Lung (tissue), 12 donors: ENCODE results near the gene FBRS. TPM values are rescaled to one million over a fixed set of nuclear protein-coding genes. Genes with fewer than 3 reads are reported as not detected.

Experiments used
- ATAC-seq: fragments of 200-7000 bp; cut with Tn5 transposase; one replicate; pipeline ENCODE4 v1.9.1; 2020; ENCODE audit warnings: moderate number of reproducible peaks; ENCODE audit not compliant: insufficient read depth, low FRiP score
- DNase-seq, 3 donors: peaks; one replicate each; pipeline ENCODE4 v3.0.0-alpha.2; 2013 to 2017
- H3K27ac ChIP-seq, 2 donors: one replicate each; pipeline ENCODE4 v1.5.1; 2013; ENCODE audit warnings: mild to moderate bottlenecking in 2 of 2, moderate library complexity in 2 of 2, control low read depth in 1 of 2, inconsistent platforms in 1 of 2, low read depth in 1 of 2, low read length in 1 of 2
- H3K27me3 ChIP-seq, 3 donors: one replicate each; pipeline ENCODE4 v1.5.1; 2013; ENCODE audit warnings: low read length in 2 of 3; ENCODE audit not compliant: control insufficient read depth in 3 of 3, insufficient read depth in 3 of 3
- H3K36me3 ChIP-seq, 4 donors: one replicate each; pipeline ENCODE4 v1.5.1; 2013; ENCODE audit warnings: low read length in 4 of 4, mild to moderate bottlenecking in 1 of 4, moderate library complexity in 1 of 4; ENCODE audit not compliant: control insufficient read depth in 4 of 4, insufficient read depth in 4 of 4
- H3K4me1 ChIP-seq, 5 donors: one replicate each; pipeline ENCODE4 v1.5.1; 2013; ENCODE audit warnings: low read length in 5 of 5, mild to moderate bottlenecking in 2 of 5, moderate library complexity in 1 of 5; ENCODE audit not compliant: control insufficient read depth in 5 of 5, insufficient read depth in 5 of 5
- H3K4me3 ChIP-seq: one replicate; pipeline ENCODE4 v1.5.1; 2013; ENCODE audit warnings: mild to moderate bottlenecking, control low read depth, moderate library complexity
- H3K9ac ChIP-seq, 2 donors: one replicate each; pipeline ENCODE4 v1.5.1; 2013; ENCODE audit warnings: low read length in 2 of 2, control low read depth in 1 of 2; ENCODE audit not compliant: insufficient read depth in 1 of 2
- H3K9me3 ChIP-seq, 4 donors: one replicate each; pipeline ENCODE4 v1.5.1; 2013; ENCODE audit warnings: low read length in 3 of 4, mild to moderate bottlenecking in 1 of 4, moderate library complexity in 1 of 4; ENCODE audit not compliant: control insufficient read depth in 4 of 4, insufficient read depth in 3 of 4
- whole genome bisulfite sequencing, 2 donors: extraction: QIAGEN DNeasy Blood & Tissue Kit; methylation state at CpG; one replicate each; pipeline ENCODE4 v1.1.7; 2013; 5-methylcytosine and 5-hydroxymethylcytosine counted together
- polyA plus RNA-seq, 2 donors: library from polyadenylated mRNA; stranded (reverse); fragments of 200-250 nt; gene quantifications; one replicate each; pipeline ENCODE4 v1.2.1, GENCODE V29; 2013
- total RNA-seq, 2 donors: library from RNA; depleted of rRNA in 1 of 2; stranded (reverse); fragments of >200 nt in 1 of 2; gene quantifications; one replicate each; pipeline ENCODE4 v1.2.1, GENCODE V29; 2014 to 2021
- TF ChIP-seq, protein P1 (sequence below): IDR thresholded peaks from 2 replicates; pipeline ENCODE4 v1.5.1; 2012; ENCODE audit warnings: mild to moderate bottlenecking; ENCODE audit errors: control extremely low read depth, extremely low read depth
- donor health status: control.
- donor health status: control.
- donor health status: Bipolar disorder and iron deficiency.
- donor health status: healthy.
- donor health status: DM: yes; HTN: yes; CAD: no.

The FBRS gene
- total and polyA plus RNA-seq, 4 donors, result 32.1 to 80.8 (median 55.6) TPM

DNA sequence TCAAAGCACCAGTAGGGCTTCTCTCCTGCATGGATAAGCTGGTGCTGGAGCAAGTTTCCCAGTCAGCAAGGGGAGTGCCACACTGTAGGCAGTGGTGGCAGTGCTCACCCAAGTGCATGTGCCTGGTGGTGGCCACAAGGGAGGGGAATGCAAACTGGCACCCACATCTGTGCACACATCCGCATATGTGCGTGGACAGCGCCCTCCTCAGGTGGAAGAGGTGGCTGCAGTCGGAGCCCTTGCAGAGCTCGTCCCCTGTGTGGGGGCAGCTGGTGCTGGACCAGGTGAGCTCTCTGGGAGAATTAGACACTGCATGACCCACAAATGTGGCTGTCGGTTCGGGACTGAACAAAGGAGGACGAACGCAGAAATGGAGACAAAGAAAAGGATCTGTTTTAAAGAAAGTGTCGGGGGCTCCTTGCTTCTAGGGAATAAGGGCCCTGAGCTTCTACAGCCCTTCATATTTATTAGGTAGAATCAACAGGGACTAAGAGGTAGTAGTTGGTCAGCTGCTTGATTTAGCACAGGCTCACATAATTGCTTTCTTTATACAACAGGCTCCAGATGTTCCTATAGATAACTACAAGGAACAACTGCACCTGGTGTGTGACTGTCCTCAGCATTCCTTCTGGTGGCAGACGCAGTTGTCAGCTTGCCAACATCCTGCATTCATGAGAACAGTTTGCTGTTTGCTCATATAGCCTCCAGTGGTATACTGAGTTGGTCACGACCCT lies 42.7 kb upstream of the FBRS start:
- Histone ChIP-seq H3K36me3 (no peaks in the 10 kb centered on the region), H3K4me1 (peaks cover 0 to 17% (median 0%) of the 10 kb centered on the region in 5 donors), H3K9me3 (no peaks in the 10 kb centered on the region), H3K4me3 (no peak overlapping the region), H3K27ac (no peak overlapping the region), H3K27me3 (no peaks in the 10 kb centered on the region), H3K9ac (no peak overlapping the region)
- ATAC-seq (no peak), DNase-seq (peak; percentile 27 to 54 (median 43))
- TF ChIP-seq, protein P1, sequence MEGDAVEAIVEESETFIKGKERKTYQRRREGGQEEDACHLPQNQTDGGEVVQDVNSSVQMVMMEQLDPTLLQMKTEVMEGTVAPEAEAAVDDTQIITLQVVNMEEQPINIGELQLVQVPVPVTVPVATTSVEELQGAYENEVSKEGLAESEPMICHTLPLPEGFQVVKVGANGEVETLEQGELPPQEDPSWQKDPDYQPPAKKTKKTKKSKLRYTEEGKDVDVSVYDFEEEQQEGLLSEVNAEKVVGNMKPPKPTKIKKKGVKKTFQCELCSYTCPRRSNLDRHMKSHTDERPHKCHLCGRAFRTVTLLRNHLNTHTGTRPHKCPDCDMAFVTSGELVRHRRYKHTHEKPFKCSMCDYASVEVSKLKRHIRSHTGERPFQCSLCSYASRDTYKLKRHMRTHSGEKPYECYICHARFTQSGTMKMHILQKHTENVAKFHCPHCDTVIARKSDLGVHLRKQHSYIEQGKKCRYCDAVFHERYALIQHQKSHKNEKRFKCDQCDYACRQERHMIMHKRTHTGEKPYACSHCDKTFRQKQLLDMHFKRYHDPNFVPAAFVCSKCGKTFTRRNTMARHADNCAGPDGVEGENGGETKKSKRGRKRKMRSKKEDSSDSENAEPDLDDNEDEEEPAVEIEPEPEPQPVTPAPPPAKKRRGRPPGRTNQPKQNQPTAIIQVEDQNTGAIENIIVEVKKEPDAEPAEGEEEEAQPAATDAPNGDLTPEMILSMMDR, result peak; percentile 13
- WGBS, 2 donors, result 43 to 48% methylated on average over 12 of the region's 12 CpGs

DNA sequence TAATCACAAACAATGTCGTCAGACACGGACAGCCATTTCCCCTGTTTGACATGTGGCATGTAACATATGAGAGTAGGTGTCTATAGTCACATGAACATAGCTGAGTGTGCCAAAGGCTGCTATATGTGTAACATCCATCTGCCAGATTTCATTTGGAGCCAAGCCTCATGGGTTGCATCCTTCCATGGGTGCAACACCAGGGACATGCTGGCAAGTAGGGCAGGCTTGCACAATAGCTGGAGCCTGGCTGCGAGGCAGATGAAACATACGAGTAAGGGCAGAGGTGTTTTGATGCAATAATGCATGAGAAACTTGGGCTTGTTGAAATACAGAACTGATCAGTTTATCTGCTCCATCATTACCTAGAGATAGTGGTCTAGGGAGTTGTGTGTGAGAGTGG lies 39.0 kb upstream of the FBRS start:
- Histone ChIP-seq H3K9me3 (no peaks in the 10 kb centered on the region), H3K27me3 (no peaks in the 10 kb centered on the region), H3K36me3 (no peaks in the 10 kb centered on the region), H3K9ac (no peak overlapping the region), H3K4me1 (peaks cover 0 to 24% (median 0%) of the 10 kb centered on the region in 5 donors), H3K27ac (no peak overlapping the region), H3K4me3 (no peak overlapping the region)
- TF ChIP-seq, protein P1, result no peak
- ATAC-seq (no peak), DNase-seq (no peak)
- 53 to 66% methylated on average over 4 of the region's 4 CpGs for WGBS, 2 donors

DNA sequence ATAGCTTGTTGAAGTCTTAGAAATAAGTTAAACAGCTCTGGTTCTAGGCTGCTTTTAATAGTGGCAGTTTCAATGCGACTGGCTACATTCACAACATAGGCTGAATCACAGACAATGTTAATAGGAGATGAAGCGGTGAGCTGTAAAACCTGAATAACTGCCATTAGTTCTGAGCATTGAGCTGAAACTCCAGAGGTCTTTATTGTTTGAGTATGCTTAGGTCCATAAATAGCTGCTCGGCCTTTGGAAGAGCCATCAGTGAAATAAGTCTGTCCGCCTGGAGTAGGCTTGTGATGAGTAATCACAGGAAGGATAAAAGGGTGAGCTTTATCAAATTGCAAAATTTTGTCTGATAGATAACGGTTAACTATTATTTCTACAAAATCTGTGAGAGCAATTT lies 38.6 kb upstream of the FBRS start:
- Histone ChIP-seq H3K36me3 (no peaks in the 10 kb centered on the region), H3K9ac (no peak overlapping the region), H3K27me3 (no peaks in the 10 kb centered on the region), H3K4me1 (peaks cover 0 to 24% (median 0%) of the 10 kb centered on the region in 5 donors), H3K4me3 (no peak overlapping the region), H3K9me3 (no peaks in the 10 kb centered on the region), H3K27ac (no peak overlapping the region)
- WGBS, 2 donors, result 85 to 89% methylated on average over 5 of the region's 5 CpGs
- DNase-seq (no peak), ATAC-seq (no peak)
- TF ChIP-seq, protein P1, result no peak
